MCF 10A (cell line): ENCODE data around the gene TNNT1. TPM values are rescaled to one million over a fixed set of nuclear protein-coding genes. Genes with fewer than 3 reads are reported as not detected.

Experiments used
- BruUV-seq: library from RNA; stranded (reverse); fragments of 400-500 nt; replicated peaks from 2 replicates; lab custom pipeline; 2021; lab: Mats Ljungman, UMichigan
- CTCF ChIA-PET: fragments of 300-600 bp; sonication (Branson Sonifier 250); formaldehyde crosslinking; extraction: SDS; loops from one replicate; lab custom pipeline; 2021; ENCODE audit warnings: antibody characterized with exemption, inconsistent platforms; lab: Yijun Ruan, JAX
- POLR2A ChIA-PET: fragments of 300-600, 350-650 bp; sonication (Branson Sonifier 250); formaldehyde crosslinking; extraction: SDS; loops from one replicate; lab custom pipeline; 2020; ENCODE audit warnings: antibody characterized with exemption, inconsistent platforms; lab: Yijun Ruan, JAX
- DNase-seq: peaks from one replicate; pipeline ENCODE4 v3.0.0-alpha.2; 2018; ENCODE audit not compliant: unreplicated experiment
- H3K27ac Mint-ChIP-seq: one replicate; pipeline ENCODE4 v1.8.0; 2022; ENCODE audit warnings: mild to moderate bottlenecking, low read depth, mixed read lengths; ENCODE audit not compliant: unreplicated experiment
- H3K27me3 Mint-ChIP-seq: one replicate; pipeline ENCODE4 v1.8.0; 2022; ENCODE audit warnings: mixed read lengths; ENCODE audit not compliant: insufficient read depth, unreplicated experiment
- H3K36me3 Mint-ChIP-seq: one replicate; pipeline ENCODE4 v1.8.0; 2022; ENCODE audit warnings: mild to moderate bottlenecking, moderate library complexity, mixed read lengths; ENCODE audit not compliant: insufficient read depth, unreplicated experiment
- H3K4me1 Mint-ChIP-seq: one replicate; pipeline ENCODE4 v1.8.0; 2022; ENCODE audit warnings: mixed read lengths; ENCODE audit not compliant: insufficient read depth, unreplicated experiment
- H3K4me3 Mint-ChIP-seq: one replicate; pipeline ENCODE4 v1.8.0; 2022; ENCODE audit warnings: mild to moderate bottlenecking, moderate library complexity, mixed read lengths; ENCODE audit not compliant: unreplicated experiment
- H3K9me3 Mint-ChIP-seq: one replicate; pipeline ENCODE4 v1.8.0; 2022; ENCODE audit warnings: mixed read lengths; ENCODE audit not compliant: unreplicated experiment
- intact Hi-C: fragments of 100-400 bp; cut with micrococcal nuclease; formaldehyde crosslinking; loops from 2 replicates; pipeline ENCODE4 v1.14.1; 2022
- total RNA-seq: library from RNA; stranded (reverse); gene quantifications from 2 replicates; pipeline ENCODE4 v1.2.3, GENCODE V29; 2022
- TF ChIP-seq, protein P1 (sequence below): fragments of 200-600 bp; IDR thresholded peaks from one replicate; pipeline ENCODE4 v1.8.0; 2022; ENCODE audit warnings: antibody characterized with exemption, mild to moderate bottlenecking; ENCODE audit not compliant: unreplicated experiment

Gene TNNT1
- total RNA-seq, 1 experiment from 2014 or later = 32.3 TPM

DNA sequence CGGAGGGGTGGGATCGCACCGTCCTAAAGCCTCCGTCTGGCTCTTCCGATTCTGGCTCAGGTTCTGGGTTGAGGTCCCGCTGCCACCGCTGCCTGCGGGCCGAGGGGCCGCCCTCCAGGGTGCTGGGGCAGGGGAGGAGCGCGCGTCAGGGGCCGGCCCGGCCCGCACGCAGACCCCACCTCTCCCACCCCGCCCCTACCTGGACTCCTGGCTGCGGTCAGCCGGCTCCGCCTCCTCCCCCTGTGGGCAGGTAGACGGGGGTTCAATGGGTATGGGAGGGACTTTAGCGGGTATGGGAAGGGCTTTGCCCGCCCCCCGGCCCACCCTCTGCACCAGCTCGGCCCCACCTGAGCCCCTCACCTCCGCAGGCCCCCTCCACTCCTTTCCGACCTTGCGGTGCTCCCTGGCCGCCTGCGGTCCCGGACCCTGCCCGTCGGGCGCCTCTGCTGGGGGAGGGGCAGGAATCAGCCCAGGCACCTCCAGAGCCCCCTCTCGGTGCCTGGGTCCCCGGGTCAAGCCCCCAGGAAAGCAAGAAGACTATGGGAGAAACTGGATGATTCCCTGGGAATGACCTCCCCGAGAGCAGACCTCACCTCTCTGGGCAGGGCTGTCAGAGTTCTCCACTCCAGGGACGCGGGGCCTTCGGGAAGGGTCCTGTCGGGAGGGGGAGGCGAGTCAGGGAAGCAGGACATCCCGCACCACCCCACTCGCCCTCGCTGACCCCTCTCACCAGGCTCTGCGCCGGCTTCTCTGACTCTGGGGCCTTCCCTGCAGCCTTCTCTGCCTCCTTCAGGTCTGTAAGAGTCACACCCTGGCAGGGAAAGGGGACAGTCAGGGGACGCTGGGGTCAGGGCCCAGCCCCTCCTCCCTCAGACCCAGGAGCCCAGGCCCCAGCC, 56.3 kb downstream of the TNNT1 start:
- intact Hi-C loops = no loop called here
- H3K27ac Mint-ChIP-seq = no peak overlapping the region
- ChIA-PET CTCF (no interaction called here), POLR2A (no interaction called here)
- TF ChIP-seq, protein P1, sequence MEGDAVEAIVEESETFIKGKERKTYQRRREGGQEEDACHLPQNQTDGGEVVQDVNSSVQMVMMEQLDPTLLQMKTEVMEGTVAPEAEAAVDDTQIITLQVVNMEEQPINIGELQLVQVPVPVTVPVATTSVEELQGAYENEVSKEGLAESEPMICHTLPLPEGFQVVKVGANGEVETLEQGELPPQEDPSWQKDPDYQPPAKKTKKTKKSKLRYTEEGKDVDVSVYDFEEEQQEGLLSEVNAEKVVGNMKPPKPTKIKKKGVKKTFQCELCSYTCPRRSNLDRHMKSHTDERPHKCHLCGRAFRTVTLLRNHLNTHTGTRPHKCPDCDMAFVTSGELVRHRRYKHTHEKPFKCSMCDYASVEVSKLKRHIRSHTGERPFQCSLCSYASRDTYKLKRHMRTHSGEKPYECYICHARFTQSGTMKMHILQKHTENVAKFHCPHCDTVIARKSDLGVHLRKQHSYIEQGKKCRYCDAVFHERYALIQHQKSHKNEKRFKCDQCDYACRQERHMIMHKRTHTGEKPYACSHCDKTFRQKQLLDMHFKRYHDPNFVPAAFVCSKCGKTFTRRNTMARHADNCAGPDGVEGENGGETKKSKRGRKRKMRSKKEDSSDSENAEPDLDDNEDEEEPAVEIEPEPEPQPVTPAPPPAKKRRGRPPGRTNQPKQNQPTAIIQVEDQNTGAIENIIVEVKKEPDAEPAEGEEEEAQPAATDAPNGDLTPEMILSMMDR = no peak
- no peaks in the 10 kb centered on the region for H3K27me3 Mint-ChIP-seq
- BruUV-seq = no TSS peak
- peaks cover 22% of the 10 kb centered on the region for H3K36me3 Mint-ChIP-seq
- peaks cover 10% of the 10 kb centered on the region for H3K4me1 Mint-ChIP-seq
- no peak overlapping the region for H3K4me3 Mint-ChIP-seq
- DNase-seq = no peak
- H3K9me3 Mint-ChIP-seq = no peaks in the 10 kb centered on the region

DNA sequence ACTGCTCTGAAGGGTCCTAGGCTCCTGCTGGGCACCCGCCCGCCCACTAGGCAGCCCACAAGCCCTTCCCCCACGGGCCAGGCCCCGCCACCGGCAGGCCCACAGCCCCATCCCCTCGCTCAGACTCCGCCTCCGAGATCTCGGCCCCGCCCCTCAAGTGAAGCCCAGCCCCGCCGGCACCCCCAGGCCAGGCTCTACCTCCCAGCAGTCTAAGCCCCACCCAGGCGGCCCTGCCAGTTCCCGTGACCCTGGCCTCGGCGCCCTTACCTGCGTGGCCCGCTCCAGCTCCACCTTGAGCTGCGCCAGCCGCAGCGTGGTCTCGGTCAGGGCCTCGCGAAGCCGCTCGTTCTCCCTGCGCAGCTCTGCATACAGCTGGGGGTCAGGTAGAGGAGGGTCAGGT, 57.1 kb downstream of the TNNT1 start:
- no peak overlapping the region for H3K27ac Mint-ChIP-seq
- BruUV-seq = no TSS peak

DNA sequence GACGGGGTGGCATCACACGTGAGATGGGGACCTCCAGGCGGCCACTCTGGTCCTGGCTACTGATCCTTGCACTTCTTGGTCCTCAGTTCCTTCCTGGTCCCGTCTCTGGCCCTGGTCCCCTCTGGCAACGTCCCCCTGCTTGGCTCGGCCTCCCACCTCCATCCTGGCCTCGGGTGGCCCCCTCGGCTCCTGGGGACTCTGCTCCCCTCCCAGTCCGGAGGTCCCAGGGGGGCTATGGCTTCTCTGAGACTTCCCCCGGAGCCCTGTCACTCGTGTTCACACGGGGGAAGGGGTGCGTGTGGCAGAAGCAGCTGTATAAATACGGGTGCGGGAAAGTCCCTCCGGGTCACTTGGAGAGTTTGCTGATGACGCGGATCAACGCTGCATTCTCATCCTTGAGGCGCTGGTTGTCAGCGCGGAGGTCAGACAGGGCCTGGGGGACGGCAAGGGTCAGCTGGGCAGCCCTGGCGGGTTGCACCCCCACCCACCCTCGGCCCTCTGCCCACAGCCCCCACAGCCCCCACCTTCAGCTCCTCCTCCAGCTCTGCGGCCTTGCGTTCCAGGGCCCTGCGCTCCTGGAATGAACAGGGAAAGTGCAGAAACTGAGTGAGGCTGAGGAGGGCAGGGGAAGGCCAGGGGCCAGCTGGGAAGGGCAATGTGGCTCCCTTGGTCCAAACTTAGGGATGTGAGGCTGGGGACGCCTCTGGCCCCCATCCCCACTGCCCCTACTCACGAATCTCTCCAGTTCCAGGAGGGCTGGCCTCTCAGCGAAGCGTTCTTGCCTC, 57.7 kb downstream of the TNNT1 start:
- DNase-seq = no peak
- Mint-ChIP-seq H3K27me3 (no peaks in the 10 kb centered on the region), H3K9me3 (no peaks in the 10 kb centered on the region), H3K4me1 (peaks cover 10% of the 10 kb centered on the region), H3K4me3 (no peak overlapping the region), H3K27ac (no peak overlapping the region), H3K36me3 (peaks cover 17% of the 10 kb centered on the region)
- ChIA-PET CTCF (no interaction called here), POLR2A (no interaction called here)
- TF ChIP-seq, protein P1 = no peak
- TSS peak; percentile 91 for BruUV-seq
- intact Hi-C loops = no loop called here

More for the DNA sequence above, 57.1 kb downstream of the TNNT1 start:
- ChIA-PET CTCF (no interaction called here), POLR2A (no interaction called here)
- Mint-ChIP-seq H3K9me3 (no peaks in the 10 kb centered on the region), H3K4me1 (peaks cover 10% of the 10 kb centered on the region), H3K27me3 (no peaks in the 10 kb centered on the region), H3K4me3 (no peak overlapping the region), H3K36me3 (peaks cover 22% of the 10 kb centered on the region)
- intact Hi-C loops = no loop called here
- TF ChIP-seq, protein P1 = no peak
- no peak for DNase-seq

DNA sequence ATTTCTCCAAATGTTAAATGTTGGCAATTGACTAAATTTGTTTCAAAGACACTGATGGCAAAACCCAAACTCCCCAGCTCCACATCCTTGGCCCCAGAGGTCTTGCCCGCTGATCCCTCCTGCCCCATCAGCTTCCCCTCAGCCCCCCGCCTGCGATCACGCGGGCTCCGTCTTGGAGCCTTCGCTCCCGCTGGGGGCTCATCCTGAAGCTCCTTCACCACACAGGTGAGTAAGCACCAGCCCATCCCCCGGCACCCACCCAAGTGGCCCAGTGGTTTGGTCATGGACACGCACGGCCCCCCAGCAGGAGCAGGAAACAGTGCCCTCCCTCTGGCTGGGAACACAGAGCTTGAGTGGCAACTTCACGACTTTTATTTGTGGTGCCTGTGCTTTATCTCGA, 58.4 kb downstream of the TNNT1 start:
- CTCF ChIA-PET = interaction anchor here (0.5 kb wide), 1 partner anchor 1086 kb away, joined by 3 read pairs; no protein-coding TSS in a partner anchor
- peaks cover 10% of the 10 kb centered on the region for H3K4me1 Mint-ChIP-seq
- no peak overlapping the region for H3K27ac Mint-ChIP-seq
- POLR2A ChIA-PET = no interaction called here
- no peak for DNase-seq
- no peaks in the 10 kb centered on the region for H3K9me3 Mint-ChIP-seq
- BruUV-seq = no TSS peak
- H3K4me3 Mint-ChIP-seq = no peak overlapping the region
- no peaks in the 10 kb centered on the region for H3K27me3 Mint-ChIP-seq
- TF ChIP-seq, protein P1 = no peak
- intact Hi-C loops = no loop called here
- peaks cover 17% of the 10 kb centered on the region for H3K36me3 Mint-ChIP-seq
